Activated B cell treated with CpG ODN at 0.5 μM for 24 hours (primary cell): Measurements from ENCODE around the gene ITPA. TPM values are rescaled to one million over a fixed set of nuclear protein-coding genes. Genes with fewer than 3 reads are reported as not detected.
A peak's percentile ranks its signal among the peaks of the same experiment; 100 is the strongest.

Experiments
- ATAC-seq: fragments of 200-7000 bp; cut with Tn5 transposase; one replicate; pipeline ENCODE4 v1.10.0; 2021; ENCODE audit warnings: low read depth, mild to moderate bottlenecking, moderate library complexity
- CTCF ChIA-PET: fragments of 350-600 bp; sonication (Branson Sonifier 250); formaldehyde crosslinking; loops from one replicate; lab custom pipeline; 2021; ENCODE audit warnings: antibody characterized with exemption; lab: Charles Lee
- POLR2A ChIA-PET: fragments of 350-600 bp; sonication (Branson Sonifier 250); formaldehyde crosslinking; loops from one replicate; lab custom pipeline; 2021; ENCODE audit warnings: antibody characterized with exemption; lab: Charles Lee
- DNase-seq: peaks from one replicate; pipeline ENCODE4 v3.0.0; 2022
- H3K27ac Mint-ChIP-seq: one replicate; pipeline ENCODE4 v1.8.0; 2020; ENCODE audit warnings: mixed read lengths
- H3K27me3 Mint-ChIP-seq: one replicate; pipeline ENCODE4 v1.8.0; 2021; ENCODE audit warnings: mixed read lengths
- H3K36me3 Mint-ChIP-seq: one replicate; pipeline ENCODE4 v1.8.0; 2021; ENCODE audit warnings: low read depth, mixed read lengths
- H3K4me1 Mint-ChIP-seq: one replicate; pipeline ENCODE4 v1.8.0; 2021; ENCODE audit warnings: mixed read lengths
- H3K4me3 Mint-ChIP-seq: one replicate; pipeline ENCODE4 v1.8.0; 2020; ENCODE audit warnings: mild to moderate bottlenecking, mixed read lengths
- H3K9me3 Mint-ChIP-seq: one replicate; pipeline ENCODE4 v1.8.0; 2020; ENCODE audit warnings: mixed read lengths
- CTCF ChIP-seq: fragments of 200-600 bp; IDR thresholded peaks from one replicate; pipeline ENCODE4 v1.8.0; 2022; ENCODE audit warnings: antibody characterized with exemption, mild to moderate bottlenecking
- intact Hi-C: fragments of 100-400 bp; cut with micrococcal nuclease; formaldehyde crosslinking; loops from one replicate; pipeline ENCODE4 v1.15.1; 2024
- total RNA-seq: library from RNA; stranded (reverse); gene quantifications from 2 replicates; pipeline ENCODE4 v1.2.3, GENCODE V29; 2022

ITPA gene
- total RNA-seq, 1 donor from 2014 or later: 84.8 TPM

GRCh38 chr20:3218307-3218988, 9.2 kb downstream of the ITPA start:
- H3K36me3 Mint-ChIP-seq: peaks cover 42% of the 10 kb centered on the region
- H3K27me3 Mint-ChIP-seq: no peaks in the 10 kb centered on the region
- intact Hi-C loops: loop anchor here (1.0 to 5.0 kb wide), 4 partner anchors 9 to 189 kb away; partner anchors contain the start of genes DNAAF9, ITPA and SLC4A11
- no peaks in the 10 kb centered on the region for H3K9me3 Mint-ChIP-seq
- ChIA-PET CTCF (interaction anchor here (0.9 to 2.4 kb wide), 8 partner anchors 9 to 165 kb away, joined by 3 to 8 read pairs (median 4); partner anchors contain the start of gene ITPA), POLR2A (no interaction called here)
- no peak overlapping the region for H3K27ac Mint-ChIP-seq
- H3K4me3 Mint-ChIP-seq: no peak overlapping the region
- H3K4me1 Mint-ChIP-seq: peaks cover 22% of the 10 kb centered on the region
- ATAC-seq: peak; percentile 86
- no peak for TF ChIP-seq CTCF
- peak; percentile 69 for DNase-seq

GRCh38 chr20:3221398-3222226, 12.3 kb downstream of the ITPA start:
- Mint-ChIP-seq H3K9me3 (no peaks in the 10 kb centered on the region), H3K4me3 (no peak overlapping the region), H3K27me3 (no peaks in the 10 kb centered on the region), H3K36me3 (peaks cover 31% of the 10 kb centered on the region), H3K4me1 (peaks cover 30% of the 10 kb centered on the region), H3K27ac (no peak overlapping the region)
- POLR2A ChIA-PET: interaction anchor here (1.0 to 1.6 kb wide), 2 partner anchors 9 to 12 kb away, joined by 3 to 4 read pairs; partner anchors contain the start of gene ITPA
- no peak for TF ChIP-seq CTCF
- CTCF ChIA-PET: interaction anchor here (1.5 to 2.2 kb wide), 3 partner anchors 55 to 95 kb away, joined by 4 to 6 read pairs (median 4); no protein-coding TSS in a partner anchor
- no peak for DNase-seq
- ATAC-seq: no peak
- intact Hi-C loops: no loop called here

- Mint-ChIP-seq H3K27ac (peak overlapping the region; percentile 56), H3K4me3 (peak overlapping the region; percentile 53), H3K27me3 (no peaks in the 10 kb centered on the region), H3K9me3 (no peaks in the 10 kb centered on the region), H3K4me1 (peaks cover 30% of the 10 kb centered on the region), H3K36me3 (peaks cover 34% of the 10 kb centered on the region)
- ATAC-seq (peak; percentile 82), DNase-seq (peak; percentile 29)
- CTCF ChIA-PET: interaction anchor here (1.0 to 2.2 kb wide), 3 partner anchors 92 to 169 kb away, joined by 3 to 6 read pairs (median 4); no protein-coding TSS in a partner anchor
- TF ChIP-seq CTCF: no peak
- POLR2A ChIA-PET: interaction anchor here (0.5 to 1.6 kb wide), 3 partner anchors 10 to 39 kb away, joined by 3 to 4 read pairs (median 3); partner anchors contain the start of gene ITPA
- intact Hi-C loops: no loop called here
Measured at GRCh38 chr20:3222635-3223600, 13.6 kb downstream of the ITPA start.

- TF ChIP-seq CTCF: no peak
- H3K4me3 Mint-ChIP-seq: no peak overlapping the region
- POLR2A ChIA-PET: interaction anchor here (0.5 to 1.6 kb wide), 2 partner anchors 14 to 40 kb away, joined by 3 to 4 read pairs; partner anchors contain the start of gene ITPA
- no peaks in the 10 kb centered on the region for H3K27me3 Mint-ChIP-seq
- no peak for DNase-seq
- H3K36me3 Mint-ChIP-seq: peaks cover 34% of the 10 kb centered on the region
- no peak for ATAC-seq
- peaks cover 27% of the 10 kb centered on the region for H3K4me1 Mint-ChIP-seq
- CTCF ChIA-PET: interaction anchor here (1.0 to 2.2 kb wide), 2 partner anchors 93 to 170 kb away, joined by 3 to 6 read pairs; no protein-coding TSS in a partner anchor
- intact Hi-C loops: no loop called here
- peak overlapping the region; percentile 56 for H3K27ac Mint-ChIP-seq
- H3K9me3 Mint-ChIP-seq: no peaks in the 10 kb centered on the region
Measured at GRCh38 chr20:3223651-3223993, 14.3 kb downstream of the ITPA start.
